GM18517 (cell line): ENCODE measurements around the gene PPP3CA.
"Not testable (repeated sequence)": the region's sequence is repeated elsewhere in the genome, so short reads cannot be mapped to it uniquely, and the experiment has no call there.

Experiments used
- ATAC-seq: cut with Tn5 transposase; IDR thresholded peaks from one replicate; pipeline ENCODE4 v1.9.1; 2021; ENCODE audit warnings: mild to moderate bottlenecking, moderate library complexity; ENCODE audit not compliant: unreplicated experiment

Gene PPP3CA

DNA sequence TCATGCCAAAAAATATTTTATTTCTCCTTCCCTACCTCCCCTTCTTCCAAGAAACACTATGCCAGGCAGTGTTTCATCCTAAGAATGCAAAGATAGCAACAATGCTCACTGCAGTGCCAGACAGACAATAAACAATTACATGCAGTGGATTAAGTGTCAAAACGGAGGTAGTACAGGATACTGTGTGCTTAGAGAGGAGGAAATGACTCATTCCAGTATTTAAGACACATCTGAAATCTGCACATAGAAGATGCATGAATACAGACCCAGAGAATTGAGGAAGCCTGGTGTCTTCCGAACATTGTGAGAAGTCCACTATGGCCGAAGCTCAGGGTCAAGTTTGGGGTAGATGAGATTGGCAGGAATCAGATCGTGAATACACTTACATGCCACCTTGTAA lies 326.4 kb downstream of the PPP3CA start:
- ATAC-seq = peak; percentile 64

DNA sequence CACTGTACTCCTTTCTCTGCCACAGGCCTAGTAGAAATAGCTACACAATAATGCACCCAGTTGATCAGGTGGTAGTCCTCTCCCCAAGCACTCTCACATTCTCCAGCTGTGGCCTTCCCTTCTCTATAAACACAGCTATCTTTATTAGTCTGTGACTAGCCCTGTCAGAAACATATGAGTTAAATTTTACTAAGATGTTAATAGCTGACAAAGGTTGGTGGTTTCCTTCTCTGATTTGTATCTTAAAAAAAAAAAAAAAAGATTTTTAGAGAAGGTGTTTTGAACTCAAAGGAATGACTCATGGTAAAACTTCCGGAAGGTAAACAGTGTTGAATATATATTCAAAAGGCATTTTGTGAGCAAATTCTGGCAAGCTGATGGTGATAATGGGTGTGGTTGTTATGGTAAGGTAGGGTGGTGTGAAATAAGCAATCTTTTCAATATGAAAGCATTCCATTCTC lies 327.4 kb downstream of the PPP3CA start:
- ATAC-seq = peak; percentile 62

DNA sequence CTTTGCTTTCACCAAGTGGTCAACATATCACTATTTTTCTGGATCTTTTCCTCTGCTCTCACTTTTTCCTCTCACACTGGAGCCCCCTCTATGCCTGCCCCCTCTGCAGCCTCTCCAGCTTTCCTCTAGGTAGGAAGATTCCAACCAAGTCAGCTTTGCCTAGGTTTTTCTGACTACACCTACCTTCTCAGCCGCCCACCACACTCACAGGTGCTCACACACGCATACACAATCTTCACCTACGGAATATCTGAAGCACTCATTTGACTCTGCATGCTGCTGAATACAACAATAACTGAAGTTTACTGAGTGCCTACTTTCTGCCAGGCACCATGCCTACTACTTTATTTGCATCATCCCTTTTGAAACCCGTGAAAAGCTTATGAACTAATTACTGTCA lies 328.0 kb downstream of the PPP3CA start:
- ATAC-seq = no peak

DNA sequence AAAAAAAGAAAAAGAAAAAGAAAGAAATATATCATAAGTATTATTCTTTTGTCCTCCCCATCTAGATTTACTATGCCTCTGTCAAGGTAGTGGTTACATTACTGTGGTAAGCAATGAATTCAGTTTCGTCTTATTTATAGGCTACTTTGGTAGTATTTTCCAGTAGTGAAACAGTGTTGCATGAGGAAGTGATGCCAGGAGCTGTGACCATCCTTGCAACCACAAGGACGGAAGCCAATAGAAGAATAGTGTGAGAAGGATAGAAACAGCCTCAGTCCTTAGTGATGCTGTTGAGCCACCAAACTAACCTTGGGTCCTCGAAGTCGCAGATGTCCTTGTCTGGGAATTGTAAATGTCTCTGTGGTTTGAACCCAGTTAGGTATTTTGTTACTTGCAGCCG lies 328.5 kb downstream of the PPP3CA start:
- peak; percentile 70 for ATAC-seq

DNA sequence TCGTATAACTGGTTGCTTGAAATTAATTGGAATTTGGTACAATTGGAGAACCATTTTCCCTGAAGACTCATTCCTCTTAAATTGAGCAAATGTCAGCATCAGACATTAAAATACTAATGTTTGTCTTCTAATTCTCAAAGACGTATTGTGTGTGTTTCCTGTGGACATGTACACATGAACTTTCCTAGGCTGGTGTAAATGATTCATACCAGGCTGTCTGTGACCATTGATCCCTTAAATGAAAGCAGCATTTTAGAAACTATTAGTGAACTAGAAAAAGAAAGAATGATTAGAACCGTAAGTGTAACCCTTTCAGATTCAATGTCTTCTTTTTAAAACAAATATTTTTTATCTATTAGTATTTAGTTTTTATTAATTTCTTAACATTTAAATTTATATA lies 332.9 kb downstream of the PPP3CA start:
- peak; percentile 52 for ATAC-seq

DNA sequence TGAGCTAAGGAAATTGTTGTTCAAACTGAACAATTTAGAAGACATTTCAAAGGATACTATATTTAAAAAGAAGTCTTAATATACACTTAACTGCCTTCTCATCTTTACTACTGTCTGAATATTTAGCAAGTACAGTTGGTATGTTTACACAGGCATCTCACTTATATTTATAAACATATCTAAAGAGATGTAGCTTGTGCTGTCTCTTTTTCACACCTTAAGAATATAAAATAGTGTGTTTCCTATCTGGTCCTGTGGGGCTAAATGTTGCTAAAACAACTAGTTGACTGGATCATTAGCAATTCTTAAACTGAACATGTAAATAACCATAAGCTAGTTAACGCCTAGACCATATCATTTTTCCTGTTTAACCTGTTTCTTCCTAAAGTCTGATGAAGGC lies 336.3 kb downstream of the PPP3CA start:
- no peak for ATAC-seq

DNA sequence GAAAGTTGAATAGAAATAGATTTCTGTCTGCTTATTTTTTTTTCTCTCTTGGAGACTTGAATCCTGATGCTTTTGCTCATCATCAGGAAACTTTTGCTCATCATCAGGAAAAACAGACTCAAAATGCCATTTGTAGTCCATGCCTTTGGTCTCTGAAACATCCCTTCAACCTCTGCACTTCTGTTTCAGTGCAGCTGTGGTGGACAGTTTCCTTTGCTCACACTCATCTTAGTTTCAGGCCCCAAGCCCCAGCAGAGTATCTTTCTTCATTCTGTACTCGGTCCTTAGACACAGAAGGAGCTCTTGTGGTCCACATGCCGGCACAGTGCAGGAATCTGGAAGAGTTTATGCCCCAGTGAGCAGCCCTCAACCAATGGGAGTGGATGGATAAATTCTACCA lies 337.9 kb downstream of the PPP3CA start:
- ATAC-seq = peak; percentile 59

DNA sequence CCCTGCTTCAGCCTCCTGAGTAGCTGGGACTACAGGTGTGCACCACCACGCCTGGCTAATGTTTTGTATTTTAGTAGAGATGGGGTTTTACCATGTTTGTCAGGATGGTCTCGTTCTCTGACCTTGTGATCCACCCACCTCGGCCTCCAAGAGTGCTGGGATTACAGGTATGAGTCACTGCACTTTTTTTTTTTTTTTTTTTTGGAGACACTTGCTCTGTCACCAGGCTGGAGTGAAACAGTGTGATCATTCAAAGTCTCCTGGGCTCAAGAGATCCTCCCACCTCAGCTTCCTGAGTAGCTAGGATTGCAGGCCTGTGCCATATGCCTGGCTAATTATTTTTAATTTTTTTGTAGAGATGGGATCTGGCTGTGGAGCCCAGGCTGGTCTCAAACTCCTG lies 338.8 kb downstream of the PPP3CA start:
- no peak for ATAC-seq

DNA sequence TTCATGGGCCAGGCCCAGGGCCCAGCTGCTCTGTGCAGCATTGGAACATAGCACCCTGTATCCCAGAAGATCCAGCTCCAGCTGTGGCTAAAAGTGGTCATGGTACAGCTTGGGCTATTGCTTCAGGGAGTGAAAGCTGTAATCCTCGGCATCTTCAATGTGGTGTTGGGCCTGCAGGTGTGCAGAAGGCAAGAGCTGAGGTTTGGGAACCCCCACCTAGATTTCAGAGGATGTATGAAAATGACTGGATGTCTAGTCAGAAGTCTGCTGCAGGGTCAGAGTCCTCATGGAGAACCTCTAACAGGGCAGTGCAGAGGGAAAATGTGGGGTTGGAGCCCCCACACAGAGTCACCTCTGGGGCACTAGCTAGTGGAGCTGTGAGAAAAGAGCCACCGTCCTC lies 341.7 kb downstream of the PPP3CA start:
- peak; percentile 38 for ATAC-seq

DNA sequence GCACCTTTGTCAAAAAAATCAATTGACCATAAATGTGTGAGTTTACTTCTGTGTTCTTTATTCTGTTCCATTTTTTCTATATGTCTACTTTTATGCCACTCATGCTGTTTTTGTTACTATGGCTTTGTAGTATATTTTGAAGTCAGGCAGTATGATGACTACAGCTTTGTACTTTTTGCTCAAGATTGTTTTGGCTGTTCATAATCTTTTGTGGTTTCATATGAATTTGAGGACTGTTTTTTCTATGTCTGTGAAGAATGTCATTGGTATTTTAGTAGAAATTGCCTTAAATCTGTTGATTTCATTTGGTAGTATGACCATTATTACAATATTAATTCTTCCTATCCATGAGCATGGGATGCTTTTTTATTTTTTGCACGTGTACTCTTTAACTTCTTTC lies 346.8 kb downstream of the PPP3CA start:
- ATAC-seq = no peak

DNA sequence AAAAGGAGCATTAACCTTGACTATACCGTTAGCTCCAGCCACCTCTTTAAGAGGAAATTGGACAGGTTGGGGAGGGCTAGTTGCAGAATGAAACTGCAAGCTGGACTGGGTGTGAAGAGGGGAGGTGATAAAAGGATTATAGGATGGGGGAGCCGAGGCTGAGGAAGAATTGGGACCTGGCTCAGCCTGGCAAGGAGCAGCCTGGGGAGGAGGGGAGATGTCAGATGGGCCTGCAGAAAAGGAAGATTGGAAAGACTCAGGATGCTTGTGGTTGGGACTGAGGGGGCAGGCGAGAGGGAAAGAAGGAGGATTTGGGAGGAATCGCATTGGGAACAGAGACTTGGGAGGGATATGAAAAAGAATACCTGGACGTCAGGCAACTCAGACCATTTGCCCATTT lies 351.7 kb downstream of the PPP3CA start:
- no peak for ATAC-seq

DNA sequence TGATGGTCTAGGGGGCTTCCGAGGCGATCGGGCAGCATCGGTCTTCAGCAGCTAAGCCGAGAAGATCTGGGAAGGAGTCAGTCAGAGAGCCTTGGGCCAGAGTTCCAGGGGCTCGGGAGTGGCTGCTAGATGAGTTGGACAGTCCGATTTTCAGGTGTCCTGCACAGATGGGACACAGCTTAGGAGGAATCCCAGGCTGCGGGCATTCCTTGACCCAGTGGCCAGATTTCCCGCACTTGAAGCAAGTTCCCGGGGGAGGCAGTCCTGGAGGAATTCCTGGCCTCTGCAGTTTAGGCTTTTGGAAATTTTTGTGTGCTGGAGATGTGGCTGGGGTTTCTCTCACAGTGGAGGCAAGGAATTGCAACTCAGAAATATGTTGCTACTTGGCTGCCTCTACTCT lies 352.3 kb downstream of the PPP3CA start:
- ATAC-seq = not testable (repeated sequence)

DNA sequence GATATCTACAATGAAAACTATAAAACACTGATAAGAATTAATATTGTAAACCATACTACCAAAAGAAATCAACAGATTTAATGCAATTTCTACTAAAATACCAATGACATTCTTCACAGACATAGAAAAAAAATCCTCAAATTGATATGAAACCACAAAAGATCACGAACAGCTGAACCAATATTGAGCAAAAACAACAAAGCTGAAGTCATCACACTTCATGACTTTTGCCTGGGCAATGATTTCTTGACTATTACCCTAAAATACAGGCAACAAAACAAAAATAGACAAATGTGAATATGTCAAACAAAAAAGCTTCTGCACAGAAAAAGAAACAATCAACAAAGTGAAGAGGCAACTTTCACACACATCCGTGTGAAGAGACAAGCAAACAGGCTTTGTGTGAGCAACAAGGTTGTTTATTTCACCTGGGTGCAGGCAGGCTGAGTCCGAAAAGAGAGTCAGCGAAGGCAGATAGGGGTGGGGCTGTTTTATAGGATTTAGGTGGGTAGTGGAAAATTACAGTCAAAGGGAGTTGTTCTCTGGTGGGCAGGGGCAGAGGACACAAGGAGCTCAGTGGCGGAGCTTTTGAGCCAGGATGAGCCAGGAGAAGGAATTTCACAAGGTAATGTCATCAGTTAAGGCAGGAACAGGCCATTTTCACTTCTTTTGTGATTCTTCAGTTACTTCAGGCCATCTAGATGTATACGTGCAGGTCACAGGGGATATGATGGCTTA lies 355.8 kb downstream of the PPP3CA start:
- not testable (repeated sequence) for ATAC-seq

DNA sequence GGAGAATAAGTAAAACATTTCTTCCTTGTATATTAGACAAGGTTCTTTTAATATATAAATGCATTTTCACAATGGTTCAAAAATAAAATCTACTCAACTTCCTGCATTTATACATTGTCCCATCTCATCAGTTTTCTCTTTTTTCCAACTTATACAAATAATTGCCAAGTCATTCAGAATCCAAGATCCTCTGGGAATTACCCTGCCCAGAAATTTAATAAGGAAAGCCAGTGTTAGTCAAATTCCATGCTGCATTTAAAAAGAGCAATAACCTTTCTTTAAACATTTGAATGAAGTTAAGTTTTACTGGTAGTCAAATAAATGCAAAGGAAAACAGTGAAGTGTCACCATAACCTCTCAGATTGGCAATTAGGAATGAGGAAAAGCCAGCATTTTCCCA lies 357.9 kb downstream of the PPP3CA start:
- no peak for ATAC-seq

DNA sequence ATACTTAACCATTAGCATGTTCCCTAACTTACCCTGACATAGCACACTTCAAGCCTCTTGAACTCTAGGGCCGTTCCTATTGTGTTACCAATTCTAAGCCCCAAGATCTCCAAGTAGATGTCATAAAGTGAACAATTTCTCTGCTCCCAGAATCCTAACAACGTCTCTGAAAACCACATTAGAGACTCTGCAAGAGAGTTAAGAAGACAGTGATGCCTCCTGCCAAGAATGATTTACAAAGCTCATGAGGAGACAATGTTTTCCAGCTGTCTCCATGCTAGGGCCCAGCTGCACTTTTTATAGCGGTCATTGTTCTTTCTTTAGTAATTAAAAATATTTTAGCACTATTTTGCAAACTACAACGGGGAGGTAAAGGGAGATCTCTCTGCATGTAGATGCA lies 358.4 kb downstream of the PPP3CA start:
- ATAC-seq = no peak

DNA sequence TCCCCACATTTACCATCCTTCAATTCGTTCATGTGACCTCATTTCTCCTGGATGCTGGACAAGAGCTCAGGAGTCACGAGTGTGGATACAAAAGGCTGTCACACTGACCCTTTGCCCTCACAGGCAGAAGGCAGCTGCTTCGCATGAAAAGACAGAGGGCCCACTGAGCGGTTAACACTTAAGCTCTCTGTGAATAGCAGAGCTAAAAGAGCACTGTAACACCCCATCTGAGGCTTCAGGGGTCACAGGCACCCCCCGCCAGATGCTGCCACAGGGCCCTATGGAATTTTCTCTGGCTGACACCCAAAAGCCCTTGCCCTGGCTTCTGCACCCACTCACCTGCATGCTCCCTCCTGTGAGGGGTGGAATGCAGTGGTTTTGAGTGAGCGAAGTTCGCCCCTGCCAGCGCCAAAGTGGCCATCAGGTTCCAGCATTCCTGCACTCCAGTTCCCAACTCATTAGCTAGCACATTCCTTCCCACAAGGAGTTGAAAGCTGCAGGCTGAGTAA lies 360.9 kb downstream of the PPP3CA start:
- ATAC-seq = no peak

DNA sequence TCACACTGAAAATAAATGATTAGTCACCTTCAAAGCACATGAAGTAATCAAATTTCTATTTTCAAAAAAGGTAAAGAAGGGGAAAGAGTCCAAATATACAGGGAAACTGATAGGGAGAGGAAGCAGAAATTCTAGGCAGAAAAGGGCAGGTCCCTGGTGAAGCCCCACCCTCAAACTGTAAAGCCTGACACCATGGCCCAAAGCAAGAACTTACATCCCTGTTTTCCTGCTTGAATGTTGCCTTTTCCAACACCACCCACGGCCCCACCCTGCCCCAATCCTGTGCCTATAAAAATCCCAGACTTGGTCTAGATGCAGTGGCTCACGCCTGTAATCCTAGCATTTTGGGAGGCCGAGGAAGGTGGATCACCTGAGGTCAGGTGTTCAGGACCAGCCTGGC lies 361.8 kb downstream of the PPP3CA start:
- no peak for ATAC-seq

DNA sequence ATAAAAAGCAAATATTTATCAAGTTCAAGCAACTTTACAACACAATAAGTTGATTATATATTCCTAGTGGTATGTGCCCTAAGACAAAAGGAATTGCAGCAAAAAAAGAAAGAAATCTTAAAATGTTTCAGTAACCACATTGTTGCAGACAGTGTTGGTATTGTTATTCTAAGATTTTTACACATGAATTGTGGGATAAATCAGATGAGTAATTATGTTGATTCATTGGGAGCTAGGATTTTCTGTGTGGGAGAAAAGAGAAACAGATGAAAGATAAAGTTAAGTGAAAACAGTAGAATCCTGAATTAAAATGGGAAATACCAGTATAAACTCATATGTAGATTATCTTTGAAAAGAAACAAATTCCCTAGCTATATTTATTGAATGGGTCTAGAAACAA lies 362.4 kb downstream of the PPP3CA start:
- ATAC-seq = no peak

DNA sequence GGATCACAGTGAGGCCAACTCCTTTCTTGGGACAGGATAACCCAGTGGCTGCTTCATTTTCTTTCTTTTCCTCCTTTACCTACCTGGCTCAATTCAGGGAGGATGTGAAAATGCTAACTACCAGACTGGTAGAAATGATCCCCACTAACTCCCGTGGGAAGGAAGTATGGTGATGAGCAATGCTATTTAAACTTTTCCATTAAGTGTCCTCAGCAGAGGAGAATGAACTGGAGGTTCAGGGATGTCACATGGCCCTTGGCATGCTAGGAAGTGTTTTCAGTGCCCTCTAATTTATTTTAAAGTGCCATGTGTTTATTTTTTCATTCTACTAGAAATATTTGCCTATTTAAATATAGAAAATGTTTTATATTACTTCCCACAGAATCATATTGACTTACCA lies 363.9 kb downstream of the PPP3CA start:
- no peak for ATAC-seq

DNA sequence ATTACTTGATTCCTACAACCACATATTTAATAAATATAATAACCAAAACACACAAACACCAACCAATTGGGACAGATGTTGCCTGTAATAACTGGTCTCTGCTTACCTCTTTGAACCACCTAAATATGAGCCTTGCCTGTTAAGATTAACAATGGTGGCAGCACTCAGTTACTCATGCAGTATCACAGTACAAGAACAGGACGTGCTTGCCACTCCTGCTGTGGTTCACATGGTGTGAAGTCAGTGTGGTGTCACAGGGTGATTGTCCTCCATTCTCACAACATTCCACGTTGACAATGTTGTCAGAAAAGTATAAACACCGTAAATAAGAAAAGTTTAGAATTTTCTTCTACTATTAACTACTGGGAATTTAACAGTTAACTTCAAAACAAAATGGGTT lies 365.0 kb downstream of the PPP3CA start:
- ATAC-seq = no peak

DNA sequence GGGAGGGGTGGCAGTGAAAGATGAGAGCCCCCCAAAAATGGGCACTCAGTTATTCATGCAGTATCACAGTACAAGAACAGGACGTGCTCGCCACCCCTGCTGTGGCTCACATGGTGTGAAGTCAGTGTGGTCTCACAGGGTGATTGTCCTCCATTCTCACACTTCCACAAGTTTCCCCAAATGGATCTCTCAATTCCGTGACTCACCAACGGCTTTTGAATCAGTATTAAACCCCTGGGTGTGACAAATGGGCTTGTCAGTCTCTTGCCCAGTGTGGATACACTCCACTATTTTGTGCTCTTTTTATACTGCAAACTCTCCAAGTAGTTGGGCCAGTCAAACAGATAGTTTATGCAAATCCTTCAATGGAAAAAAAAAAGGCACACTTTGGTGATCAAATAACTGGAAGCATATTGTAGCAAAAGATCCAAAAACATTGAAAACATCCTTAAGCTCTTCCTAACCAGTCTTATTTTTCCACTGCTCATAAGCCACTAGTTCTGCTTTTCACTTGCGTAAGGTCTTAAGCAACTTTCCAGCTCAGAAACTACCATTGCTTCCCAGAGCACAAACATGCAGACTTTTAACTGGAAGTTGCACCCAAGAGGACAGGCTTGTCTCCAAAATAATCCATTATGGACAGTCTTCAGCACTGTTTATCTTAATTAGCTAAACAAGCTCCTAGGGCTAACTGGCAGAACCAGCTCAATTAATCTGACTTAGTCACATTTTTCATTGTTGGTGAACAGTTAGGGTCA lies 365.7 kb downstream of the PPP3CA start:
- no peak for ATAC-seq

DNA sequence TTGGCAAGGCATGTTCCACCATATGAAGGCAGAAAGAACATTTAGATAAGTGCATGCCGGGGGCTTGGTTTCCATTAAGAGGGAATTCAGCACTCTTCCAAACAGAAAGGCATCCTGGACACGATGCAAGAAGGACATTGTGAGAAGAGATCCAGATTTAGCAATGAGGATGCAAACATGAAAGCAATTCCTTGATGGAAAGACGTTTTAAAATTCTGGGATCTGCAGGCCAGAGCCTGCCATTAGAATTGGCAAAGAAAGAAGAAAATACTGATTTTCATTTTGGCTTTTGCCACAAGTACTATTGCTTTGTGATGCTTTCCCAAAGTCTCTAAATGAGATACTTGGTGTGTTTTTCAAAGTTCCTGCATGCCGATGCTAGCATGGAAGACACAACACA lies 367.6 kb downstream of the PPP3CA start:
- no peak for ATAC-seq
